CD4-positive, alpha-beta T cell treated with Interleukin-12 subunit alpha and Interleukin-12 subunit beta, for 1 hour (primary cell): Measurements from ENCODE around the gene MAFG.
A peak's percentile ranks its signal among the peaks of the same experiment; 100 is the strongest.

Experiments
- DNase-seq: peaks from one replicate; pipeline ENCODE4 v3.0.0-alpha.2; 2020

The MAFG gene

GRCh38 chr17:81927653-81928543 lies at the start of gene MAFG:
MAFG (minus strand) TSS chr17:81927735; CDS start chr17:81923185, 4,550 bp downstream.
- DNase-seq: peak; percentile 92

- peak; percentile 29 for DNase-seq
Measured at GRCh38 chr17:81976332-81977210, 49.0 kb upstream of the MAFG start.

- DNase-seq: no peak
Measured at GRCh38 chr17:81973432-81973831, 45.9 kb upstream of the MAFG start.

- DNase-seq: no peak
Measured at GRCh38 chr17:81968850-81969812, 41.6 kb upstream of the MAFG start.

- DNase-seq: no peak
Measured at GRCh38 chr17:81968396-81968745, 40.8 kb upstream of the MAFG start.

- DNase-seq: peak; percentile 90
Measured at GRCh38 chr17:81967533-81968395, 40.2 kb upstream of the MAFG start.

GRCh38 chr17:81967244-81967532 lies 39.7 kb upstream of the MAFG start:
- no peak for DNase-seq

- no peak for DNase-seq
Measured at GRCh38 chr17:81966343-81967243, 39.1 kb upstream of the MAFG start.

- DNase-seq: no peak
Measured at GRCh38 chr17:81964081-81964849, 36.7 kb upstream of the MAFG start.

- no peak for DNase-seq
Measured at GRCh38 chr17:81962499-81963441, 35.2 kb upstream of the MAFG start.

- no peak for DNase-seq
Measured at GRCh38 chr17:81961521-81962498, 34.3 kb upstream of the MAFG start.

GRCh38 chr17:81961087-81961511 lies 33.6 kb upstream of the MAFG start, which contains the start of gene NOTUM:
NOTUM (minus strand) TSS chr17:81961187; CDS start chr17:81960909, 278 bp downstream.
- peak; percentile 22 for DNase-seq

GRCh38 chr17:81960130-81960958 lies 32.8 kb upstream of the MAFG start:
- no peak for DNase-seq

GRCh38 chr17:81959362-81960129 lies 32.0 kb upstream of the MAFG start:
- DNase-seq: peak; percentile 89

GRCh38 chr17:81958633-81959342 lies 31.3 kb upstream of the MAFG start:
- no peak for DNase-seq
